Gastrocnemius medialis (tissue), 4 donors: Measurements from ENCODE around the gene SKP1.

Source experiments
- CTCF ChIP-seq, 5 experiments: fragments of 450-650 bp in 3 of 5; fragments of 200-600 bp in 2 of 5; sonication (generic) in 2 of 5; IDR thresholded peaks in 4 of 5; conservative IDR thresholded peaks in 1 of 5; 1 replicate in 4 of 5; 2 replicates in 1 of 5; pipeline ENCODE4 v1.5.1; 2016 to 2019; ENCODE audit warnings: antibody characterized with exemption in 5 of 5, mild to moderate bottlenecking in 3 of 5, moderate library complexity in 3 of 5
- POLR2A ChIP-seq, 2 donors: fragments of 450-650 bp; IDR thresholded peaks; one replicate each; pipeline ENCODE4 v1.6.1; 2017; ENCODE audit warnings: antibody characterized with exemption in 2 of 2, mild to moderate bottlenecking in 2 of 2, moderate library complexity in 2 of 2

- no peak for TF ChIP-seq CTCF (IDR thresholded peaks at IDR 0.05 in 4 of 5, conservative IDR thresholded peaks at IDR 0.05 in 1 of 5)
- no peak for TF ChIP-seq POLR2A (IDR thresholded peaks at IDR 0.05)
These were observed 6.7 kb upstream of the SKP1 start for GRCh38 chr5:134183481-134183880.
